Stimulated activated CD8-positive, alpha-beta memory T cell treated with anti-CD3 and anti-CD28 coated beads, Interleukin-12 subunit alpha, Interleukin-12 subunit beta, amount 100 ng/mL, for 24 hours (primary cell): Measurements from ENCODE around the gene PRSS12.

Source experiments
- DNase-seq: peaks from one replicate; pipeline ENCODE4 v3.0.0-alpha.2; 2020; ENCODE audit errors: extremely low read depth

PRSS12 gene

GRCh38 chr4:118356111-118356510, 3.3 kb upstream of the PRSS12 start:
- no peak for DNase-seq

DNA sequence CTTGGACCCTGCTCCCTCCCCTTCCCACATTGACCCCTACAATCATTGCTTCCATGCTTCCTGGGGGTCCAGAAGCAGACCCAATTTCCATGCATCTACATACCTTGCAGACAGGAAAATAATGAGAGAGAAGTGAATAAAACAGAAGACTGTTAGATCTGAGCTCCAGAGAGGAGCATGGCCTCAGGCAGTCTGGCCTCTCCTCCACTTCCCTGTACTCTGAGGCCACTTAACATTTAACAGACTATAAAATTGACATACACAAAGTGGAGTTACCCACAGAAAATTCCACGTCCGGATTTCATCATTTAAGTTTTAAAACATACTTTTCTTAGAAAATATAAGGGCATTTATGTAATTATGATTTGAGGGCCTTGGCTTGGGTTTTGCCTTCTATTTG, 2.1 kb upstream of the PRSS12 start:
- no peak for DNase-seq

- no peak for DNase-seq
Measured at GRCh38 chr4:118353534-118354030, 779 bp upstream of the PRSS12 start.

DNA sequence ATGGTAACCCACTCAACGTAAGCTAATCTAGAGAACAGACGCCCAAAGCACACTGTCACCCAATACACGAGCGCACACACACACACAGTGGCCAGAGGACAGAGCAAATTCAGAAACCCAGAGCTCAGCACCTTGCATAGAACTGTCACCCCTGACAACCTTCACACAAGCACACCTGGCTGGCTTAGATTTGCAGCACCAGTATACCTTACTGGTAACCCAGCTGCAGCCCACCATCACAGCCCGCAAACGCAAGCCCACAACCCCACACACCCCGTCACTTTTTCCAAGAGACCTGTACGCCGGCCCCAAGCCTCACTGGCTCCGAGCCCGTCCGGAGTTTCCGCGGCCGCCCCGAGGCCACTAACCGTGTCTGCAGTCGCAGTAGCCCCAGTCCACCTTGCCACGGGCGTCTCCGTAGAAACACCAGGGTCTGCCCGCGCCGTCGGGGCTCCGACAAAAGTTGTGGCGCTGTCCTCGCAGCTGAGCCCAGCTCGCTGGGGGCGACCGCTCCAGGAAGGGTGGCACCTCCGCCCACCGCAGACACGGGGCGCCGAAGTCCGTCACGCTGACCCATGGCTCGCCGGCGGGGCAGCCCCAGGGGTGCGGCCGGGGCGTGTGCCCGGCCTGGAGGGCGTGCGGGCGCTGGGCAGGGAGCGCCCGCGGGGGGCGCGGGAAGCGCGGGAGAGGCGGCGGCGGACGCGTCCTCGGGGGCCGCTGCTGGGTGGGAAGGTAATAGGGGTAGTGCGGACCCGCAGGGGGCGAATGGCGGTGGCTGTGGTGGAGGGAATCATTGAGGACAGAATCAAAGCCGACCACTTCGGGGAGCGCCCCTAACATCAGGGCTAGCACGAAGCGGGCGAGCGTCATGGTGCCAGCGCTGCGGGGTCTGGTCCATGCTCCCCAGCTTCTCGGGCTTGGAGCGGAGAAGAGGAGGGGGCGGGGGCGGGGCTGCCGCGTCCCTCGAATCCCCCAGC, 664 bp downstream of the PRSS12 start:
- DNase-seq, result no peak

DNA sequence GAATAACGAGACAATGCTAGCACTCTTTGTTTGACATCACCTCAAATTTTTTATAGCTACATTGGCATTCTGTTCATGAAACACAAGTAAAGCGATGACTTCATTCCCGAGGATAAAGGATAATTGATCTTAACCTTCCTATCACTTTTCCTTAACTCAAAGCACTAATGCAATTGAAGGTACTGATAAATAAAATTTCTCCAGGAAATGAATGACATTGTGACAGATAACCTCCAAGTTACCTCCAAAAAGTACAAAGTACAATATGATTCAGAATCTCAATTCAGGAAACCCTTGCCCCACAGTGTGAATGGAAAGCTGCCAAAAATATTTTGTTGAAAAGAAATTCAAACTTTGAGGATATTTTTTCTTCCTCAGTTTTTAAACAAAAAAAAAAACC, 1.8 kb downstream of the PRSS12 start:
- no peak for DNase-seq

DNA sequence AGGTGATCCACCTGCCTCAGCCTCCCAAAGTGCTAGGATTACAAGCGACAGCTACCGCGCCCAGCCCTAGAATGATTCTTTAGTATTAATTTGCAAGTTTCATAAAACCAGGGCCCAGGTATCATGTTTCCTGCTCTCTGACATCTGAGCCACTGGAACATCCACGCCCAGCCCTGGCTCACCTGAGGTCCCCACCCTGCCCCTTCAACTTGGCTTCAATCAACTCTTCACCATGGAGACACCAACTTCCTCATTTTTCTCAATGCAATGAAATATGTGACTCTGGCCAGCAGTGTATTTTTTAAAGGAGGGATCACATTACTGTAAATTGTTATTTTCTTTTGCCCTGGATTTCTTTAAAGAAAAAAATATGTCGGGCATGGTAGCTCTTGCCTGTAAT, 3.9 kb downstream of the PRSS12 start:
- no peak for DNase-seq

GRCh38 chr4:118346495-118346894, 6.3 kb downstream of the PRSS12 start:
- DNase-seq, result no peak

- DNase-seq, result no peak
Measured at GRCh38 chr4:118345813-118346212, 7.0 kb downstream of the PRSS12 start.

DNA sequence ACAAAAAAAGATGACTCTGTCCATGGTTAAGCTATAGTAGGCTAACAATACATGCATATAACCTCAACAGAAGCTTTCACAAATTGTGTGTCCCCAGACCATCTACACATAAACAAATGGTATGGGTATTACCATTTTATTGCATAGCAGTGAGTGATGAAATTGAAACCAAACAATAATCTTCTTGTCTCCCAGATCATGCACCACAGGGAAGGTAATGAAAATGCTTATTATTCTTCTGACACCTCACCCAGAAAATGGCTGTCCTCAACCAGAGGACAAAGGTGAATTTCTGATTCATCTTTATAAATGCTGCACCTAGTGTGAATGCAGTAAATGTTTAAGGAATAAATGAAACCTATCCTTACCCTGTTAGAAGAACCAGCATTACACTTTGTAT, 8.0 kb downstream of the PRSS12 start:
- no peak for DNase-seq

DNA sequence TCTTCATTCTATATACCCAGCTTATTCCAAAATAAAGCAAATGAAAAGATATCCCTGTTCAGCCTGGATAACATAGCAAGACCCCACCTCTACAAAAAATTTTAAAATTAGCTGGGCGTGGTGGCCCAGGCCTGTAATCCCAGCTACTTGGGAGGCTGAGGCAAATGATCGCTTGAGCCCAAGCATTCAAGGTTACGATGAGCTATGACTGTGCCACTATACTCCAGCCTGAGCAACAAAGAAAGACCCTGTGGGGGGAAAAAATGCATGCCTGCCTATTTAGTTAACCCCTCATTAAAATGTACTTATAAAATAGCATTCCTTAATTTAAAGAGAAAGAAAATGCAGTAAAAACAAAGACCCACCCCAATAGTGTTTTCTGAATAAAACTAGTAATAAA, 9.3 kb downstream of the PRSS12 start:
- no peak for DNase-seq

GRCh38 chr4:118340109-118340508, 12.7 kb downstream of the PRSS12 start:
- DNase-seq, result no peak

GRCh38 chr4:118338981-118339765, 13.6 kb downstream of the PRSS12 start:
- no peak for DNase-seq

GRCh38 chr4:118338518-118338917, 14.3 kb downstream of the PRSS12 start:
- no peak for DNase-seq

DNA sequence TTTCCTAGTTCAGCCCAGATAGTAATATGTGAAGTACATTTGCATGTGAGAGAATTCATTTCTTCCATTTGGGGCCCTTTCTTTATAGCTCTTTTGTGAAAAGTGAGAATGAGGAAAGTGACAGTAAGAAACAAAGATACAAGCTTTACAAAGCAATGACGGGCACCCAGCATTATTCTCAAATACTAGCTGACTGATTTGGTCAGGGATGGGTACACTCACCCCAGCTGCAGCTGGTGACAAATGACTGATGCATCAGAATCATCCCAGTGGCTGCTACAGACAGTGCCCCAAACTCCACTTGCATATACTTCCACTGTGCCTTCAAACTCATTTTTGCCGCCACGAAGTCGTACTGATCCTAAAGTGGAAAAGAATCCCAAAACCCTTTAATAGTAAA, 14.8 kb downstream of the PRSS12 start:
- DNase-seq, result no peak

- no peak for DNase-seq
Measured at GRCh38 chr4:118335774-118336173, 17.0 kb downstream of the PRSS12 start.

GRCh38 chr4:118335324-118335723, 17.5 kb downstream of the PRSS12 start:
- no peak for DNase-seq

GRCh38 chr4:118331352-118331751, 21.5 kb downstream of the PRSS12 start:
- no peak for DNase-seq

- DNase-seq, result no peak
Measured at GRCh38 chr4:118329849-118330248, 23.0 kb downstream of the PRSS12 start.

DNA sequence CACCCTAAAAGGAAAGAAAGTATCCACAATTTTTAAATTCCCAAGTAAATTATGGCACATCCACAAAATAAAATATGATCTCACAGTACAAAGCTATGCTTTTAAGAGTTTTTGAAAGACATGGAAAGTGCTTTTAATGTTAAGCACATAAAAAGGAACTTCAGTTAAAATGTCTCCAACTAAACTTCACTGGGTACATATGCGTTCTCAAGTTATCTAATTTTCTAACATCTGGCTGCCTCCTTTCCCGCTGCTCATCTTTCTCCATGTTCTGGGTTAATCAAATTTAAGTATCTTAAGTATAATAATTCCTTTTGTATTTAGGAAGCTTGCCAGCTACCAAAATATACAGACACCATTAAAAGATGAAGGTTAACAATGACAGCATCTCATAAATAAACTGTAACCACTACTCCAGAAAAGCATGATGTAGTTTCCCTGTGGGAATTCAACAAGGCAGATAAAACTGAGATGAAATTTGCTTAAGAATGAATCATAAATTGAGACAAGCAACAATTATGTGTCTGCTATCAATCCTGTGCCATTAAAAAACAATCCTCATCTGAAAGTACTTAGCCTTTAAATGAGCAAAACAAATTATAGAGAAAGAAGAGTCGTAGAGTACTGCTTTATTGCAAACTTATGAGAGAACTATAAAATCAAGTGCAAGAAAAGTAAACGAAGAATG, 25.1 kb downstream of the PRSS12 start:
- no peak for DNase-seq

- no peak for DNase-seq
Measured at GRCh38 chr4:118326585-118326984, 26.2 kb downstream of the PRSS12 start.

DNA sequence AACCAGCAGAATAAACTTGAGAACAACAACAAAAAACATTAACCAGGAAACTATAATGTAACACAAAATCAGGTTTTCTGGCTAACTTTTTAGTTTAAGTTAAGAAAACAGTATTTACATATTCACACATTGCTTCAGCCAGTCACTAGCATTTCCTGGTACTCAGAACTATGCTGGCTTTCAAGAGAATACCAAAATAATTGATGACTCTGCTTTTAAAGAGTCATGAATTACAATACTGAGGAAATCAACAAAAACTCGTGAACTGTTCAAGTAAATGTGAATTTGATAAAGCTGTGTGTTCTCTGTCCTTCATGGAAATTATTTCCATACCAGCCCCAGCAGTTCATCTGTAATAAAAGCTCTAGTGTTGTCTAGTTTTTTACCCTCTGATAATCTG, 27.4 kb downstream of the PRSS12 start:
- no peak for DNase-seq

GRCh38 chr4:118322831-118323502, 29.8 kb downstream of the PRSS12 start:
- DNase-seq, result no peak
